Type B pancreatic cell (in vitro differentiated cells): ENCODE results near the gene TRIML1. TPM values are rescaled to one million over a fixed set of nuclear protein-coding genes. Genes with fewer than 3 reads are reported as not detected.

Experiments used
- DNase-seq: peaks from one replicate; pipeline ENCODE4 v3.0.0; 2021; ENCODE audit warnings: mixed read lengths; ENCODE audit not compliant: unreplicated experiment; ENCODE audit errors: extremely low spot score
- H3K27ac Mint-ChIP-seq: 2 replicates; pipeline ENCODE4 v1.8.0; 2021; ENCODE audit warnings: mild to moderate bottlenecking, mixed read lengths
- H3K27me3 Mint-ChIP-seq: 2 replicates; pipeline ENCODE4 v1.8.0; 2021; ENCODE audit warnings: mixed read lengths
- H3K36me3 Mint-ChIP-seq: 2 replicates; pipeline ENCODE4 v1.8.0; 2021; ENCODE audit warnings: mixed read lengths
- H3K4me1 Mint-ChIP-seq: one replicate; pipeline ENCODE4 v1.8.0; 2021; ENCODE audit warnings: mixed read lengths; ENCODE audit not compliant: unreplicated experiment
- H3K4me3 Mint-ChIP-seq: 2 replicates; pipeline ENCODE4 v1.8.0; 2021; ENCODE audit warnings: mild to moderate bottlenecking, mixed read lengths
- H3K9me3 Mint-ChIP-seq: 2 replicates; pipeline ENCODE4 v1.8.0; 2021; ENCODE audit warnings: mixed read lengths
- total RNA-seq: library from RNA; stranded (reverse); gene quantifications from 2 replicates; pipeline ENCODE4 v1.2.1, GENCODE V29; 2021; ENCODE audit warnings: low replicate concordance
- TF ChIP-seq, protein P1 (sequence below): fragments of 200-600 bp; sonication (generic); conservative IDR thresholded peaks from 2 replicates; pipeline ENCODE4 v1.5.0; 2021; ENCODE audit warnings: antibody characterized with exemption, mild to moderate bottlenecking

TRIML1 gene
- total RNA-seq, 1 donor from 2014 or later: 0.82 TPM

DNA sequence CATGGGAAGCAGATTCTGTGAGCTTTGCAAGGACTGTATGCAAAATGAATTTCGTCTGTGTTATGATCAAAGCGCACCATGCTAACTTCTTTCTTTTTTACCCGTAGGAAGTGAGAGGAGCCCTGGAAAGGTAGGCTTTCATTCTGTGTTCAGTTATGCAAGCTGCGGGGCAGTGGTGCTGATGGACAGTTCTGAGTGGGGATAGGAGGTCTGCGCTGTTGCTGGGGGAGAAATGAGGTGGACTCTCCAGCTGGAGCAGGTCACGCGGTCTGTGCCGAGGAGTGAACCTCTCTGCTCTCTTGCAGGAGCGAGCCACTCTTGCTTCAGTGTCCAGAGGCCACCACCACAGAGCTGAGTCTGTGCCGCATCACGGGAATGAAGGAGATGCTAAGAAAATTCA is 4.5 kb downstream of the TRIML1 start:
- DNase-seq: no peak
- TF ChIP-seq, protein P1, sequence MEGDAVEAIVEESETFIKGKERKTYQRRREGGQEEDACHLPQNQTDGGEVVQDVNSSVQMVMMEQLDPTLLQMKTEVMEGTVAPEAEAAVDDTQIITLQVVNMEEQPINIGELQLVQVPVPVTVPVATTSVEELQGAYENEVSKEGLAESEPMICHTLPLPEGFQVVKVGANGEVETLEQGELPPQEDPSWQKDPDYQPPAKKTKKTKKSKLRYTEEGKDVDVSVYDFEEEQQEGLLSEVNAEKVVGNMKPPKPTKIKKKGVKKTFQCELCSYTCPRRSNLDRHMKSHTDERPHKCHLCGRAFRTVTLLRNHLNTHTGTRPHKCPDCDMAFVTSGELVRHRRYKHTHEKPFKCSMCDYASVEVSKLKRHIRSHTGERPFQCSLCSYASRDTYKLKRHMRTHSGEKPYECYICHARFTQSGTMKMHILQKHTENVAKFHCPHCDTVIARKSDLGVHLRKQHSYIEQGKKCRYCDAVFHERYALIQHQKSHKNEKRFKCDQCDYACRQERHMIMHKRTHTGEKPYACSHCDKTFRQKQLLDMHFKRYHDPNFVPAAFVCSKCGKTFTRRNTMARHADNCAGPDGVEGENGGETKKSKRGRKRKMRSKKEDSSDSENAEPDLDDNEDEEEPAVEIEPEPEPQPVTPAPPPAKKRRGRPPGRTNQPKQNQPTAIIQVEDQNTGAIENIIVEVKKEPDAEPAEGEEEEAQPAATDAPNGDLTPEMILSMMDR: no peak
- Mint-ChIP-seq H3K4me3 (peak overlapping the region; percentile 70), H3K27me3 (no peaks in the 10 kb centered on the region), H3K4me1 (no peaks in the 10 kb centered on the region), H3K27ac (peak overlapping the region; percentile 67), H3K36me3 (peaks cover 5% of the 10 kb centered on the region), H3K9me3 (peaks cover 7% of the 10 kb centered on the region)

DNA sequence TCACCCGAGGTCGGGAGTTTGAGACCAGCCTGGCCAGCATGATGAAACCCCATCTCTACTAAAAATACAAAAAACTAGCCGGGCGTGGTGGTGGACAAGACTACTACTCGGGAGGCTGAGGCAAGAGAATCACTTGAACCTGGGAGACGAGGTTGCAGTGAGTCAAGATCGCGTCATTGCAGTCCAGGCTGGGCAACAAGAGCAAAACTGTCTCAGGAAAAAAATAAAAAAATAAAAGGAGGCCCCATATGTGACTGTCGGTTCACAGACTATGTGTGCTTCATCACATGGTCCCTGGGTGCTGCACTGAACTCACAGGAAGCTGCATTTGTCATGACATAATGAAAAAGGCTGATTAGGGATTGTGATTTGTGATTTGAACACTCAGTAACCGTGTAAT is 6.4 kb downstream of the TRIML1 start:
- no peaks in the 10 kb centered on the region for H3K27me3 Mint-ChIP-seq
- no peak overlapping the region for H3K27ac Mint-ChIP-seq
- TF ChIP-seq, protein P1: no peak
- H3K4me3 Mint-ChIP-seq: no peak overlapping the region
- peaks cover 7% of the 10 kb centered on the region for H3K9me3 Mint-ChIP-seq
- no peaks in the 10 kb centered on the region for H3K4me1 Mint-ChIP-seq
- peaks cover 5% of the 10 kb centered on the region for H3K36me3 Mint-ChIP-seq
- DNase-seq: no peak

DNA sequence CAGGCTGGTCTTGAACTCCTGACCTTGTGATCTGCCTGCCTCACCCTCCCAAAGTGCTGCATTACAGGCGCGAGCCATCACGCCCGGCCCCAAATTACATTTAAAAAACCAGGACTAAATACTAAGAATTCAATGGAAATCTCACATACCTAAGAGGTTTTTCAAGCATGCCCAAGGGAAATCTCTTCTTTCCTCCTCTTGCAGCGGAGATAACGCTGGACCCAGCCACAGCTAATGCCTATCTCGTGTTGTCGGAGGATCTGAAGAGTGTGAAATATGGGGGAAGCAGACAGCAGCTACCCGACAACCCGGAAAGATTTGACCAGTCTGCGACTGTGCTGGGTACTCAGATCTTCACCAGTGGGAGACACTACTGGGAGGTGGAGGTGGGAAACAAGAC is 7.4 kb downstream of the TRIML1 start:
- Mint-ChIP-seq H3K4me3 (no peak overlapping the region), H3K27me3 (no peaks in the 10 kb centered on the region), H3K27ac (peak overlapping the region; percentile 26), H3K4me1 (no peaks in the 10 kb centered on the region), H3K36me3 (peaks cover 5% of the 10 kb centered on the region), H3K9me3 (peaks cover 7% of the 10 kb centered on the region)
- TF ChIP-seq, protein P1: no peak
- DNase-seq: no peak

- peak overlapping the region; percentile 26 for H3K27ac Mint-ChIP-seq
- no peaks in the 10 kb centered on the region for H3K4me1 Mint-ChIP-seq
- no peaks in the 10 kb centered on the region for H3K27me3 Mint-ChIP-seq
- H3K36me3 Mint-ChIP-seq: peaks cover 5% of the 10 kb centered on the region
- DNase-seq: no peak
- no peak overlapping the region for H3K4me3 Mint-ChIP-seq
- TF ChIP-seq, protein P1: no peak
- peaks cover 7% of the 10 kb centered on the region for H3K9me3 Mint-ChIP-seq
These were observed 7.9 kb downstream of the TRIML1 start for GRCh38 chr4:188147176-188147575.

DNA sequence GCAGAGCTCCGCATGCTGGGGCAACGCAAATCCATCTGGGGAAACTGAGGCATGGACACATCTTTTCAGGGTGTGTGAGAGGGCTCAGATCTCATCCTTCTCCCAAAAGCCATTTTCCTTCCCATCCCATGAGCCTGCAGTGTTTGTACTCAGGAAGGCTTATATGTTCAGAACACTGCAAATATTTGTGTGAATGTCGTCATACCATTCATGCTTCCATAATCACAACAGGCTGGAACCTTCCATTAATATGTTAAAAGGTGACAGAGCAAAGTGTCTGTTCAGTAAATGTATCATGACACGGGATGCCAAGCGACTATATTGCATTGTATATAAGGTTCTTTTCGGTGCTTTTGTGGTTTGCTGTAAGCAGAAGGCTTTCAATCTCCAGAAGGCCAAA is 8.5 kb downstream of the TRIML1 start:
- Mint-ChIP-seq H3K9me3 (peaks cover 7% of the 10 kb centered on the region), H3K27me3 (no peaks in the 10 kb centered on the region), H3K4me1 (no peaks in the 10 kb centered on the region), H3K4me3 (no peak overlapping the region), H3K27ac (no peak overlapping the region), H3K36me3 (peaks cover 5% of the 10 kb centered on the region)
- DNase-seq: no peak
- TF ChIP-seq, protein P1: no peak
